Activated CD4-positive, CD25-positive, alpha-beta regulatory T cell treated with anti-CD3 and anti-CD28 coated beads, Interleukin-2, amount 50 U/mL, for 24 hours (primary cell): Measurements from ENCODE around the gene CARD19.
A peak's percentile ranks its signal among the peaks of the same experiment; 100 is the strongest.

Source experiments
- ATAC-seq, 2 donors: fragments of 150-1000 bp; cut with Tn5 transposase; one replicate each; pipeline ENCODE4 v1.10.0; 2021; ENCODE audit warnings: mild to moderate bottlenecking in 1 of 2, moderate library complexity in 1 of 2

Gene CARD19

DNA sequence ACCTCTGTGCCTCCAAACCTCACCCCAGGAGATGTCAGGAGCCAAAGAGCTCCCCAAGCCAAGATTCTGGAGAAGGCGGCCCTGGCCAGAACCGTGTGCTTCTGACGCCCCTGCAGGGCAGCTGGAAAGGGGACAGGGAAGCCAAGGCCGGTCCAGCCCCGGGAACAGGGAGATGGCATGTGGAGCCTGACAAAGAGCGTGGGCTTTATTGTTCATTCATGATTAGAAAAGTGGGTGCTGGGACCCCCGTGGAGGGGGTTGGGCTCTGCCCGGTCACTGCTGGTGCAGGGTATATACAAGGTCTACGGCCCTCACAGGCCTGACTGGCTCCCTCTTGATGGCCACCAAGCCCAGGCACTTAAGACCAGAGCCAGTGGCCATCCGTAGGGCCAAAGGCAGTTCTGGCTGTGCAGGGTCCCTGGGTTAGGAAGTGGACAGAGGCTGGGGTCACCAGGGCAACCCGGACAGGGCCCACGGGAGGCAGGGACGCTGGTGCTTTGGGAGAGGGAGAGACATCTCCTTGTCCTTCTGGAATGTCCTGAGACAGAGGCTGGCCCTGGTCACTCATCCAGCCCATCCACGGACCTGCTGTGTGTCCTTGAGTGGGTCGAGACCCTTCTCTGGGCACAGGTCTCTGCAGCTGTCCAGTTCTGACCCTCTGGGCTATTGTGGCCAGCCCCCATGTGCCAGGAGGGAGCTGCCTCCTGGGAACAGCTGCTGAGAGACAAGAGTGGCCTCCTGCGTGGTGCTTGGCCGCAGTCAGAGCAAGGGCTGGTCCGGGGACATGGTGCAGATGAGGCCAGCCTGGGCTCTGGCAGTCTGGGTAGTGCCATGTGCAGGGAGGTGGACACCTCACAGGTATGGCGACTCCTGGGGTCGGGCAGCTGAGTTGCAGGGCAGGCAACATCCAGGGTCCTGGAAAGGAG lies 25.6 kb downstream of the CARD19 start:
- no peak for ATAC-seq

- ATAC-seq = no peak
Measured at GRCh38 chr9:93122721-93123221, 26.8 kb downstream of the CARD19 start.

- ATAC-seq = no peak
Measured at GRCh38 chr9:93123561-93124283, 27.7 kb downstream of the CARD19 start.

- no peak for ATAC-seq
Measured at GRCh38 chr9:93124793-93125192, 28.8 kb downstream of the CARD19 start.

DNA sequence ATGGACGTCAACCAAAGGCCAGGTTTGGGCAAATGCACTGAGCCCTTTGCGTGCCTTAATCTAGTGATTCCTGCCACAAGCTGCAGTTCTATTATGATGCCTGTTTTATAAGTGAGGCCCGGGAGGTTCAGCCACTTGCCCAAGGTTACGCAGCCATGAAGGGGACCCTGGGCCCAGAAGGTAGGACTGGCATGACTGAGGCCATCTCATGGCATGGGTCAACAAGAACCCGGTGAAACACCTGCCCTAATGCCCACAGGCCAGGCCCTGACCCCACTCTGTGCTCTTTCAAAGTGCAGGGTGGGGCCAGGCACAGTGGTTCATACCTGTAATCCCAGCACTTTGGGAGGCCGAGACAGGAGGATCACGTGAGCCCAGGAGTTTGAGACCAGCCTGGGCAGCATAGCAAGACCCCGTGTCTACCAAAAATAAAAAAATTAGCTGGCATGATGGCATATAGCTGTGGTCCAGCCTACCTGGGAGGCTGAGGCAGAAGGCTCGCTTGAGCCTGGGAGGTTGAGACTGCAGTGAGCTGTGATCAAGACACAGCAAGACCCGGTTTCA lies 29.4 kb downstream of the CARD19 start:
- no peak for ATAC-seq

DNA sequence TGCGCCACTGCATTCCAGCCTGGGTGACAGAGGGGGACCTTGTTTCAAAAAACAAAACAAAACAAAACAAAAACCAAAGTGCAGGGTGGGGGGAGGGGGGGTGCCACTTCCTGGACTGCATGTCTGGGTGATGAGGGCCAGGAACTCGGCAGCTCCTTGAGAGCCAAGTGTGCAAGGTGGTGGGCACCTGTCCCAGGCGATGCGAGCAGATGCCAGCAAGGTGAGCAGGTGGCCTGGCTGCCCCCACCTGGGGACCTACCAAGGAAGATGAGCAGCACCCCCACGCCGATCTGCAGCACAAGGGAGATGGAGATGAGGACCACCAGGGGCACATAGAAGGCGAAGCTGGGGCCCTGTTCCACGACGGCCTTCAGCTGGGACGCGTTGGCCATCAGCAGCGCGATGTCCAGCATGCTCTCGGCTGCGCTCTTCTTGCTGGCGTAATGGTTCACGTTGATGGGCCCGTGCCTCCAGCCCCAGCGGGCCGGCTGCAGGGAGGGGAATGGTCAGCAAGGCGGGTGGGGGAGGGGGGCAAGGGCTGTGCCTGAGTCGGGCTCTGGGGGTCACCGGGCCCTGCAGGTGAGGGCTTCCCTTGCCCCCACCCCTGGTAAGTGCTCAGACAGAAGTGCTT lies 30.2 kb downstream of the CARD19 start:
- no peak for ATAC-seq

GRCh38 chr9:93126825-93127368 lies 30.9 kb downstream of the CARD19 start:
- no peak for ATAC-seq

DNA sequence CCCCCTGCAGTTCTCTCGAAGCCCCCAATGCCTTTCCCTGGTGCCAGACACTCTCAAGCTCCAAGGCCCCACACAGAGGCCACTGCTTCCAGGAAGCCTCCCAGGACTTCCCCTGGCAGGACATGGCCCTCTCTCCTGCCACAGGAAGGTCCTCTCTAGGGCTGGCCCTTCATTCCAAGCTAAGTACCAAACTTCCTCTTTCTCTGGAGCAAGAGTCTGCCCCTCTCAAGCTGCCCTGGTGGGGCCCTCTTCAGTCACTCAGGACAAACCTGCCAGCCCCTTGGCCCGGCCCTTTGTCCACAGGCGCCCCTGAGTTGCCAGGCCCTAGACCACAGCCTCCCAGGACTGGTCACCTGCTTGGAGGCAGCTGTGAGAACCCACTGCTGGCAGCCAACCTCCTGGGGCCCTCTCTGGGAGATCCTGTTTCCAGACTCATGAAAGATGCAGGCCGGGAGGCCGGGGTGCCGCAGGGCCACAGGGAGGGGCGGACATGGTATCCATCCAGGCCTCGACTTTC lies 31.4 kb downstream of the CARD19 start:
- no peak for ATAC-seq

DNA sequence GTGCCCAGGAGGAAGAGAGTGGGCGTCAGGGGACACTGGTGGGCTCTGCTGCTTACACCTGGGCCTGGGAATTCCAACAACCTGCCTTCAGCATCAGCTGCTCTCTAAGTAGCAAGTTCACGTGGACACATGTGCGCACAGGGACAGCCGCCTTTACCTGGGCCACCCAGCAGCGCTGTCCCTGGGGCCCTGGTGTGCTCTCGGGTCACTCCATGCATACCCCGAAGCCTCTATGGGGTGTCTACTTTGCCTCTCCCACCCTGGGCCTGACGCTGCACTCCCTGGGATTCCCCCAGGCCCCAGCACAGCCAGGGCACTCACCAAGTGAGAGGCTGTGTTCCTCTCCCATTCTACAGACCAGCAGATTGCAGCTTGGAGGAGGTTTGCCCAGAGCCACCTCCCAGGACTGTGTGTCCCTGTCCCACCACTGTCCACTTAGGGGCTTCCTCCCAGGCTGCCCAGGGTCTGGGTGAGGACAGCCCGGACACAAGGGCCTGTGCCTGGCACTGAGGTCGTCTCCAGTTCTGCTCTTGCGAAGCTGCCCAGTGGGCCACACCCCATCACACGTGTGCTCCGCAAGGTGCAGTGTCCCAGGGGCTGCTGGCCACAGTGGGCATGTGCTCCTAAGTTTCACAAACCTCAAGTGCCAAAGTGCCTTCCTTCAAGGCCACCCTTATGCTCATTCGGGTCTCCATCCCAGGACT lies 32.1 kb downstream of the CARD19 start:
- ATAC-seq = no peak

DNA sequence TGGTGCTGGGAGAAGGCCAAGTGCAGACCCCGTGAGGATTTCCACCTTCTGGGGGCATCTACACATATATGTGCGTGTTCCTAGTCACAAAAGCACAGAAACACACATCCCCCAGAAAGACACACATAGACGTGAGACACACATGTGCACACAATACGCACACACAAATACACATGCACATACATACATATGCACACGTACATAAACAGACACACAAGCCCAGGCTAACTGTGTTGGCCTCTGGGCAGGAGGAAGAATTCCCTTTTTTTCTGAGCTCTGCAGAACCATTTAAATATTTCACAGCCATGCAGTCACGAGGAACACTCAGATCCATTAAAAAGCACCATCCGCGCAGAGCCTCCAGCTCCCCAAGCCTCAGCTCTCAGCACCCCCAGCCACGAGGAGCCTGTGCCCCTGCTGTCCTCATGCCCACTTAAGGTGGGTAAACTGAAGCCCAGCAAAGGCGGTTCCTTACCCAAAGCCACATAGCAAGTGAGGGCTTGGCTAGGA lies 32.8 kb downstream of the CARD19 start:
- no peak for ATAC-seq

DNA sequence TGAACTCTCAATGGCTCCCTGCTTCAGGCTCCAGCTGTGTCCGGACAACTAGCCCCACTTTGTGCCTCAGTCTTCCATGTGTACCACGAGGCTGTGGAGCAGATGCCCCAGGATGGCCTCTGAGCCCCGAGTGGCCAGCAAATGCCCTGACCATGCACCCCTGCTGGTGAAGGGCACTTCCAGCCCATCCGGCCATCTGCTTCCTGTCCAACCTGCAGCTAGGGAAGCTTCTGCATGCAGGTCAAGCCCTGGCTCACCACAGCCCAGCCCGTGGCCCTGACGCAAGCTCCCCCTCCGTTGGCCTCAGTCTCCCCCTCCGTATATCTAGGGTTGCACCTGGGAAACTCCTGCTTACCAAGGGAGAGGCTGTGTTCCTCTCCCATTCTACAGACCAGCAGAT lies 33.3 kb downstream of the CARD19 start:
- no peak for ATAC-seq

GRCh38 chr9:93129691-93130500 lies 33.9 kb downstream of the CARD19 start:
- ATAC-seq = no peak

GRCh38 chr9:93130861-93131481 lies 35.0 kb downstream of the CARD19 start:
- ATAC-seq = no peak

DNA sequence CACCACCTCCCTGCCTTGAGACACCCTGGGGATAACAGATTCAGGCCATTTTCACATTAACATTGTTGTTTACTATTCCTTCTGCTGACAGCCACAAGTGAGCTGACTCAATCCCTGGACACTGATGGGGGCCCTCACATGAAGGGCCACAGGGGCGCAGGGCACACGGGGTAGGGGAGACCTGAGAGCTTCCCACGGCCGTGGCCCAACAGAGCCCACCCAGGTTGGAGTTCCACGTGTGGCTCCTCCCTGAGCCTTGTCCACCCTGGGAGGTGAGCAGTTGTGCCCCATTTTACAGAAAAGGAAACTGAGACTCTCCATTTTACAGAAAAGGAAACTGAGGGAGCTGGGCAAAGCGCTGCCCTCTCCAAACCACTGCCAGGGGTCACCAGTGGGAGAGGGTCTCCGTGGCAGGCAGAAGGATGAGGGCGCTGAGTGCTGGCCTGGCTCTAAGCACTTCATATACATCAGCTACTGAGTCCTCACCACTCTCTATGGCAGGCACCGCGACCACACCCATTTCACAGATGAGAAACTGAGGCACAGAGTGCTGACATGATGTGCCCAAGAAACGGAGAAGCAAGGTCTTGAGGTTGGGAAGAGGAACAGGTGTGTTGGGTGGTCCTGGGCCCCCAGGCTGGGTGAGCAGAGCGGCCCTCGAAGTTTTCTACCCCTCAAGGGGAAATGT lies 35.7 kb downstream of the CARD19 start:
- no peak for ATAC-seq

- no peak for ATAC-seq
Measured at GRCh38 chr9:93132287-93132927, 36.4 kb downstream of the CARD19 start.

- ATAC-seq = peak; percentile 28 to 34
Measured at GRCh38 chr9:93132946-93133680, 37.1 kb downstream of the CARD19 start.

- no peak for ATAC-seq
Measured at GRCh38 chr9:93133681-93134014, 37.6 kb downstream of the CARD19 start.

GRCh38 chr9:93134015-93134739 lies 38.2 kb downstream of the CARD19 start, which contains the start of gene NINJ1:
NINJ1 (minus strand) TSS chr9:93134251; CDS start chr9:93134217, 34 bp downstream.
- ATAC-seq = peak; percentile 82 to 88
